Sciatic nerve (tissue), 2 donors: ENCODE data around the gene ARSI. TPM values are rescaled to one million over a fixed set of nuclear protein-coding genes. Genes with fewer than 3 reads are reported as not detected.

ENCODE experiments used
- ATAC-seq: fragments of 200-7000 bp; cut with Tn5 transposase; one replicate; pipeline ENCODE4 v1.9.1; 2020; ENCODE audit warnings: mild to moderate bottlenecking, moderate library complexity
- DNase-seq: peaks from one replicate; pipeline ENCODE4 v3.0.0-alpha.2; 2020; ENCODE audit warnings: low spot score
- intact Hi-C: fragments of 100-400 bp; cut with DNase I; formaldehyde crosslinking; loops from one replicate; pipeline ENCODE4 v1.14.2; 2022
- total RNA-seq: library from RNA; stranded (reverse); fragmentation: NEBNext Ultra II Directional; extraction: Animal tissue kit (Norgen Biotek cat#: 25700); gene quantifications from one replicate; pipeline ENCODE4 v1.2.1, GENCODE V29; 2021
- donor health status: DM: no; HTN: no; CAD: no.
- donor health status: DM: no; HTN: no; CAD: no.

Gene ARSI
- total RNA-seq, 1 donor from 2014 or later: 6.3 TPM

DNA sequence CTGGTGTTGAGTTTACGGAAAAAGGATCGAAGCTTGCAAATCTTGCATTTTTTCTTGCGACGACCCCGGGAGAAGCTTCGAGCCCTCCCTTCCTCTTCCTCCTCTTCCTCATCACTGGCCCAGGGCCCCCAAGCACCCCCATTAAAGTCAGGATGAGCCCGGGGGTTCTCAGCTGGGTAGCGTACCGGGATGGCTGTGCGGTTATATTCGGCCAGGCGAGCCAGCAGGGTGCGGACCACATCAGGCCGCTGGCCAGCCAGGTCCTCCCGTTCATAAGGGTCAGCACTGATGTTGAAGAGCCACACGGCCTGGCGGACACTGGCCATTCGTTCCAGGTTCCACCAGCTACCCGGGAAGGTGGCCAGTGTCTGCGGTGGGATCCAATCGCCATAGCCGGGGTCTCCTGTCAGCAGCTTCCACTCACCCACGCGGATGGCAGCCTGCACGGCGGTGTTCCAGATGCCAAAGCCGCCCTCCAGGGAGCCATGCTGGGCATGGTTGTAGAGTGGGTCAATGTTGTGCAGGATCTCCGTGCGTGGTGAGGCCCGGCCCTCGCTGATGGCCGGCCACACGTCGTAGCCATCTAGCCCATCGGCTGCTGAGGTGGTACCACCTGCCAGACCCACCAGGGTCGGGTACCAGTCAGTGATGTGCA lies 5.3 kb downstream of the ARSI start:
- intact Hi-C loops: no loop called here
- ATAC-seq: no peak
- no peak for DNase-seq

DNA sequence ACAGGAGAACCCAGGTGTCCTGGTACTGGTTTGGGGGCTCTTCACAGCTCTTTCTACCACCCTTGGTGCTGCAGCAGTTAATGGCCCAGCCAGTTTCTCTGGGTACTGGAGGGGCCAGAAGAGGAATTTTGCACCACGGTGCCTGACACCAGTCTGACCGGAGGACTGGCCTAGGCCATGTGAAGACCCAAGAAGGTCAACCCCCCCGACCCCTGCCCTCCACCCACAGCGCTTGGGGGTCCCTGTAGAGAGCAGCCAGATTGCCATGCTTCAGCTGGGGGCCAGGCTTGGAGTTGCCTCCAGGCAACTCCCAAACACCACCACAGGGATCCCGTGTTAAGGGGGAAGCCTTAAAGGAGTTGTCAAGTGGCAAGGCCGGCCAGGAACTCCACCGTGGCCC lies 6.2 kb downstream of the ARSI start:
- intact Hi-C loops: no loop called here
- DNase-seq: peak; percentile 47
- no peak for ATAC-seq

DNA sequence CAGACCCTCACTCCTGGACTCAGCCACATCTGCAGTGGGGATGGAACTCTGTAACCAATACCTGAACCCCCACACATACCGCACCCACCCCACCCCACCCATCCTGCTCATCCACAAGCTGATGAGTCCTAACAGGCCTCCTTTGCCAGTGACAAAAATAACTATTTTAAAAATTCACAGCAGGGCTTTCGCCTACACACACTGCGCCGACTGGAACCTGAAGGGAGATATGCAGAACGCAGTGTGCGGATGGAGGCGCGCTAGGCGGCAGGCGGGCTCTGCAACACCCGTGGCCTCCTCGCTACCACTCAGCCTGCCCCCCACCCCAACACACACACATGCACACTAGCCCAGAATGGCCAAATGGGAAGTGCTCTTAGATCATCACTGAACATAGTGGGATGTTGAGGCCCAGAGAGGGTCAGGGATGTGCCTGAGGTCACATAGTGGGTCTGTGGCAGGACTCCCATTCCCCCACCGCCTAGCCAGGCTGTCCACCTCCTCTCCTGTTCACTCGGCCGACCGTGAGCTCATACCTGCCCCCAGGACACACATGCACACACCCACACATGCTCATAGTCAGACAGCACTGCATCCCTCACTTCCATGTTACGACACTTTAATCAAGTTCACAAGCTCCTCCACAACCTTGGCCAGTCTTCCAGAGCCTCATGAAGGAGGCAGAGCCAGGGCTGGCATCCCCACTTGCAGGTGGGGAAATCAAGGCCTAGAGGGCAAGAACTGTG lies 6.8 kb downstream of the ARSI start:
- no peak for ATAC-seq
- intact Hi-C loops: no loop called here
- DNase-seq: peak; percentile 35

DNA sequence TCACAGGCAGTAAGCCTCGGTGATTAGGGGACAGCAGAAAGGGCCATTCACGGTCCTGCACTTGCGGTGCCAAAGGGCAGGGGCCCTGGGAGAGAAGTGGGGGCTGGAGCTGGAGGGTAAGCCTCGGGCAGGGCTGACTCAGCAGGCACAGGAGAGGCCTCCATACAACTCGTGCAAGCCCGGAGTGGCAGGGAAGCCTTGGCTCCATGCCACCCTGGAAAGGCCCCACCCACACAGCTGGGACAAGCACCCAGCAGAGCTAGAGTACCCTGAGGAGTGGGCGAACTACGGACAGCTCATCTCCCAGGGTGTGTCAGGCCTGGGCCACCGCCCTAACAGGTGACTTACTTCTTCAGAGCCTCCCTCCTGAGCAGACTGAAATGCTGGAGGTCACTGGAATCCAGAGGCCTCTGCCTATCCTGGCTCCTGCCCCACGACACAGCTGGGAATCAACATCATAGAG lies 7.5 kb downstream of the ARSI start:
- ATAC-seq (peak; percentile 43), DNase-seq (peak; percentile 76)
- intact Hi-C loops: no loop called here

DNA sequence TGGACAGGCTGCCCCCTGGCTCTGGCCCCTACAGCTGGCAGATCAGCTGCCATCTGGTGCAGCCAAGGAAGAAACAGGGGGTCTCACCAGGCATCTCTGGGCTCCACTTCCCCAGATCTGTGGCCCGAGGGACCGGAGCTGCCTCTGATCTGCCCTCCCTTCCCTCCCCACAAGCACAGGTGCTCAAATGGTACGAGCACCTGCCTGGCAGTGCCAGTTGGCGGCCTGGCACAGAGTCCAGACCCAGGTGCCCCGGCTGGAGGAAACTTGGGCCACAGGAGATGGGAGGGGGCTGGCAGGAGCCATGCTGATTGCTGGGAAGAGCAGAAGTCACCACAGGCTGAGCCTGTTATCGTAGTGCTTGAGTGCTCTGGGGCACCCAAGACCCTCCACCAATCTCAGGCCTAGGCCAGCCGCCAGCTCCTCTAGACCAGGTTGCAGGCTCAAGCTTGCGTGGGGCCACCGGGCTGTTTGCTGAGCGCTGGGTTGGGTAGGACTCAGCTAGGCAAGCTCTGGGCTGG lies 8.1 kb downstream of the ARSI start:
- intact Hi-C loops: no loop called here
- DNase-seq: peak; percentile 50
- no peak for ATAC-seq

DNA sequence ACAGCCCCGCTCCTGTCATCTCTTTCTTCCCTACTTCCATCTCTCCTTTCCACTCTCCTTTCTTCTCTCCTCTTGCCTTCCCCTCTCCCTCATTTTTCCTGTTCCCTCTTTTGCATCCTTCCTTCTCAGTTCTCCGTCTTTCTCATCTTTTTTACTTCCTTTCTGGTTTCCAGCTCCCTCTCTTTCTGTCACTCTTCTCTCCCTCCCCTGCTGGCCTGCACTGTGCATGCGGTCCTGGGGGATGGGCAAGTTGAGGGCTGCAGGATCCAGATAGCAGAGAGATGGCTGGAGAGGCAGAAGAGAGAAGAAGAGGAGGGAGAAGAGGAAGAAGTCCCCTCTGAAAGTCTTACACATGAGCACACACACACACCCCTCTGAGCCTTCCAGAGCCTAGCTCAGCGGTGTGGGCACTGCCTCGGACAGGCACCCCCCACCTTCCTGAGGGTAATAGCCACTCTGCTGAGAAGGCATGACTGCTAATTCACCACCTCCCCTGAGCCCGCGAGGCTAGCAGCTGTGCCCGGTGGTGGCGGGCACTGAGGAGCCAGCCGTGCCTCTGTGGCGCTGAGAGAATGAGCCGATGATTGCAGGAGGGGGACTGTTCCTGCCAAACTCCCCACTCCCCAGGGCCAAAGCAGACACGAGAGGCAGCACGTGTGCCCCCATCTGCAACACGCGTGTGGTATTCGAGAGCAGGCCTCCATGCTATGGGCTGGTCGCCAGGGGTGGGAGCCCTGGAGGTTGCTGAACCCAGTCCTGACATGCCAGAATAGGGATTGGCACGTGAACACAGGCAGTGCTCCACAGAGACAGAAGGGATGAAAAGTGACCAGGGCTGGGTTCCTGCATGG lies 9.4 kb downstream of the ARSI start:
- DNase-seq: no peak
- no peak for ATAC-seq
- intact Hi-C loops: no loop called here

DNA sequence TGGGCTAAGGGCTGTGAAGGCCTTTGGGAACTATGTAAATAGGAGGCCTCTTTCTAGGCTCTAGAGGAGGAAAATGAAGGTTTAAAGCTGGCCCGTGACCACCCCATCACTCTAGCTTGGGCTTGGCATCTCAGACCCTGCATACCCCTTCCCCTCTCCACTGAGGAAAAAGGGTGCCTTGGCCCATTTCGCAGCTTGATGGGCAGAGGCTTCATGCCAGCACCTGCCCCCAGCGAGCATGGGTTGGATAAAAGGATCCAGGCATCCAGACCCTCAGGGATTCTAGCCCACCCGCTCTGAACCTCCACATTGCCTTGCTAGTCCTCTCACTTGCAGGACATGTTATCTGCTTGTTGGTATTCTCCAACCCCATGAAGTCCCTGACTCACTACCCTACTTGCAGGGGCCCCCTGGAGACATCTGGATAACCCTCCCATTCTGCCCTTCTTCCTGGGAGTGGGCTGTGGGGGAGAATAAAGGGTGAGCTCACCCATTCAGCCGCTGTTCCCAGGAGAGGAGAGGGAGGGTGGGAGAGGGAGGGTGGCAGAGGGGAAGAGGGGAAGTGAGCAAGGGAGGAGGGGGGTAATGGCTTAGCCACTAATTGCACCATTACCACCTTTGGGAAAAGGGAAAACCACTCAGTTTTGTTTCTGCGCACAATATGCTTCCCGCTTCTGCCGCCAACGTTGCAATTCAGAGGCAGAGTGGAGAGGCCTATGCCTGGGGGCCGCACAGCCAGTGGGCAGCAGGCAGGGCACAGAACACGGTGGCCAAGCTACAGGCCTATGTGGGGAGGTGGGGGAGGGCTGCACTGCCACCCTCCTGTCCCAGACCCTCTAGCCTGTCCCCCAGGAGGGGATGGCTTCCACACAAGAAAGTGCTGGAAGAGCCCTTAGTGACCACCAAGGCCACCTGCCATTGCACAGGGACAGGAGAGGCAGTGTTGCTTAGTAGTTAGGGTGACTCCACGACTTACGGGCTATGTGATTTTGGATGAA lies 11.0 kb downstream of the ARSI start:
- intact Hi-C loops: no loop called here
- ATAC-seq: no peak
- DNase-seq: no peak

DNA sequence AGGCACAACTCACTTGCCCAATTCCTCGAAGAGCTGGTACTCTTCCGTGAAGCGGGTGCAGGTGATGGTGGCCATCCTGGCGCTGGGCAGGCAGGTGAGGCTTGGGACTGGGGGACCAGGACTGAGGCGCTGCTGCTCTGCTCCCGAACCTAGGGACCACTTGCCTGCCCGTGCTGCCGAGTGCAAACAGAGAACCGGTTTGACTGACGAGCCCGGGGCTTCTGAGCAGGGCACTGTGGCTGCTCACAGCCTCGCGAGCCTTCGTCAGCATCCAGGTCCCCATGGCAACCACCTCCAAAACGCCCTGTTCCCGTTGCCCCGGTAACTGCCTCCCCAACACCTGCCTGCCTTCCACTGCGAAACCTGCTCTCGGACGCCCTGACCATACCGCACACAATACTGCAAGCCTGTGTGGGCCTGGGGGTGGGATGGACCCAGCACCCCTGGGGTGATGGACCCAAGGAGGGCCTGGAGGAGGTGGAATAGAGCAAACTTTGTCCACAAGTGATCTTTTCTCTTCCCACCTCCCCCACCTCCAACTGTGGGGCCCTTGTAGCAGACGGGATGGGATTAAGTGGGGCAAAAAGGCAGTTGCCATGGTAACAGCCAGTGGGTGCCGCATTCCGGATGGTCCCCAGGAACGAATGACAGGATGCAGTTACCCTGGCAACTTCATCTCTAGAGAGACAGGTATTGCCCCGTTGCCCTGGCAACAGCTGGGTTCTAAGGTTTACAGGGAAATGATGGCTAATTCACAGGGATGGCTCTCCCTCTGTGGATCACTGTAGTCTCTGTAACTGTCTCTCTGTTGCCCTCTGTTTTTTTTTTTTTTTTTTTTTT lies 12.9 kb downstream of the ARSI start, which contains the start of gene CAMK2A:
TSS of gene CAMK2A (minus strand) at position 223 of the 840 bp plus-strand sequence. CDS start at position 75, 148 bp downstream.
- ATAC-seq (no peak), DNase-seq (no peak)
- intact Hi-C loops: no loop called here

DNA sequence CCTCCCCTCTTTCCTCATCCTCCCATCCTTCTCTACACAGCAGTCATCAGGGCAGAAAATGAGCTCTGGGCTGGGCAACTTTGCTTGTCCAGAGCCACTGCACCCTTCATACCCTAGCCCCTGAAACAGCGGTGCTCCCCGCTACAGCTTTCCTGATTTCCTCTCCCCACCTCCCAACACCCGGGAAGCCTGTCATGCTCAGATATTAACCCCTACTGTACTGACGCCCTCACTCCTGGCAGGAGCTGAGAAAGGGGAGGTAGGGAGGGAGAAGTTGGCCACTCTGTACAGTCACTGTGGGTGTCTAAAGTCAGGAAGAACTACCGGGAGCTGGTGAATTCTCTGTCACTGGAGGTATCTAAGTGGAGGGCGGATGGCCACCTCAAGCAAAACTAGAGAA lies 13.9 kb downstream of the ARSI start:
- ATAC-seq: no peak
- intact Hi-C loops: no loop called here
- no peak for DNase-seq

DNA sequence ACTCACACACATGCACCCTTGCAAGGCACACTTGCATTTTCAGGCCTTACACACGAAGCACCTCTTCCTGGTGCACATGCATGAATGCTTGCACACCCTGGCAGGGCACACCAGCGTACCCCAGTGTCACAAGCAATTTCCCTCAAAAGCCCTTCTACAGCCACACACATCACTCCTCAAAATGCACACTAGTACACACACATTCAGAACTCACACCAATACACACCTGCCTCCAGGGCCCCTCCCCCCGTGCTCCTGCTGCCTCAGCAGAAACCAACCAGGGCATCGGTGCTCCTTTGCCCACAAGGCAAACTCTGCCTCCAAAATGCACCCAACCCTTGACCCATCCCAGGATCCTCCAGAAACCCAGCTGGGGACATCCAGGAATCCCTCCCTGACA lies 14.3 kb downstream of the ARSI start:
- intact Hi-C loops: no loop called here
- ATAC-seq (no peak), DNase-seq (no peak)

DNA sequence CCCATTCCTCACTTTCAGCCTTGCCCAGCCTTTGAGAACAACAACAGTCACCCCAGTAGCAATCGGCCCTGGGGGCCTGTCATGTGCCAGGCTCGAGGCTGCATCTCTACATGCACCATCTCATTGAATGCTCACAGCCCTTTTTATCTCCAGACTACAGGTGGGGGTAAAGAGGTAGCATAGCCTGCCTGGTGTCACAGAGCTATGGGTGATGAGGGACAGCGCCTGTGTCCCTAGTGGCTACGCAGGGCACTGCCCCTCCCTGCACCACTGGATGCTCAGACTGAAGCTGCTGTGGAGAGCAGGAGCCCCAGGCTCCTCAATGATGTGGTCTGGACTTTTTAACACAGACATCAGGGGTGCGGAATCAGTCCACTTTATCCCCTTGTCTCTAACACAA lies 15.9 kb downstream of the ARSI start:
- DNase-seq (no peak), ATAC-seq (no peak)
- intact Hi-C loops: no loop called here

DNA sequence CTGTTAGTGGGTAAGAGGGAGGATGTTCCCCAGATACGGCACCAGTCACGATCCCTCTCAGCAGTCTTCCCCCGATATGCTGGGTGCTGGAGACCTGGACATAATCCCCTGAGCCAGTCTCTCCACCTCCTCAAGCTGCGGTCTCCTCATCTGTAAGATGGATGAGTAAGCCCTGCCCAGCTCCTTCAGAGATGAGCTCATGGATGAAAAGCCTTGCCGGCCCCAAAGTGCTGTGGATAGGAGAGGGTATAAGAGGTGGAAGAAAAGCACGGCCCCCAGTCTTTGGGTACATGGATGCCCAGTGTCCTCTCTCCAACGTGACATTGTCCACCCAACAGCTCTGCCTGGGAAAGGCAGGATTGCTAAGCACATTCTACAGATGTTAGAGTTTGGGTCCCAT lies 17.6 kb downstream of the ARSI start:
- intact Hi-C loops: no loop called here
- no peak for DNase-seq
- ATAC-seq: no peak

DNA sequence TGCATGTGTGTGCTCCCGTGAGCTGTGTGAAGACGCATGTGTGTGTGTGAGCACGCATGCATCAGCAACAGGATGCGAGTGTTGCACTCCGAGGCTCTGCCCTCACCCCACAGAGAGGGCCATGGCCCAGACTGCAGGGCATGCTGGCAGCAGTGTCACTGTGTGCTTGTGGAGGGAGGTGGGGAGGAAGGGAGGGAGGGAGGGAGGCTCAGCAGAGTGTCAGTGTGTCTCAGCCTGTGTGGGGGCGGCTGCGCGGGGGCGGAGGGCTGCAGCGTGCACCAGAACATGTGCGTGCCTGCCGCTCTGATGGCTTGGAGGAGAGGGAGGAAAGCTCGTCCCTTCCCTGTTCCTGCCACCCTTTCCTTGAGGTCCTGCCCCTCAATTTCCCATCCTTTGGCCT lies 18.4 kb downstream of the ARSI start:
- no peak for ATAC-seq
- no peak for DNase-seq
- intact Hi-C loops: no loop called here

DNA sequence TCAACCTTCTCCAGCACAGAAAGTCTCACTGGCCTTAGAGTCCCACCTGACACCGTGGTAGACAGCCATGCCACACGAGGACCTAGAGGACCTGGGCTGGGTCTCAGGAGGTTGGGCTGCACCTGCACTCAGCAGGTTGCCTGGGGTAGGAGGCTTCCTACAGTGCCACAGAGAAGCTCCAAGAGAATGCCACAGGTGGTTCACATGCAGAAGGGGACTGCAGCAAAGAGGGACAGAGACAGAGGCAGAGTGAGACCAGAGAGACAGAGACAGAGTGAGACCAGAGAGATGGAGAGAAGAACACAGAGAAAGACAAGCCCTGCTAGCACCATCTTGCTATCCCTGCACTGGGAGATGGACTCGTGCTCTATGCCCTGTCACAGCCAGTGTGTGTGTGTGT lies 18.8 kb downstream of the ARSI start:
- no peak for ATAC-seq
- no peak for DNase-seq
- intact Hi-C loops: no loop called here

DNA sequence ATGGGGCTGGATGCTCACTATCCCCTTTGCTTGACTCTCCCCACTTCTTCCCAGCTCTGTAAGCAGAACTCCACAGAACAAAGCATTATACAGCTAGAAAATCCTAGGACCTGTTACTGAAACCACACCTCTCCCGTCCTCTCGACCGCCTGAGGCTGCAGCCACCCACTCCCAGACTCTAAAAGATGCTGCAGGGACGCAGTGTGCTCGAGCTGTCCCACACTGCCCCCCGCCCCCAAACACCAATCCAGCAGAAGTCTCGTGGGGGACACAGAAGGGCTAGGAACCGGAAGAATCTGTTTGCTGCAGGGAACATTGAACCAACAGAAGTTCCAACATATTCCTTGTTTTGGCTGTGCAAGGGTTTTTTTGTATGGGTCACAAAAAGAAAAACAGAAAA lies 20.7 kb downstream of the ARSI start:
- intact Hi-C loops: no loop called here
- ATAC-seq (no peak), DNase-seq (no peak)

DNA sequence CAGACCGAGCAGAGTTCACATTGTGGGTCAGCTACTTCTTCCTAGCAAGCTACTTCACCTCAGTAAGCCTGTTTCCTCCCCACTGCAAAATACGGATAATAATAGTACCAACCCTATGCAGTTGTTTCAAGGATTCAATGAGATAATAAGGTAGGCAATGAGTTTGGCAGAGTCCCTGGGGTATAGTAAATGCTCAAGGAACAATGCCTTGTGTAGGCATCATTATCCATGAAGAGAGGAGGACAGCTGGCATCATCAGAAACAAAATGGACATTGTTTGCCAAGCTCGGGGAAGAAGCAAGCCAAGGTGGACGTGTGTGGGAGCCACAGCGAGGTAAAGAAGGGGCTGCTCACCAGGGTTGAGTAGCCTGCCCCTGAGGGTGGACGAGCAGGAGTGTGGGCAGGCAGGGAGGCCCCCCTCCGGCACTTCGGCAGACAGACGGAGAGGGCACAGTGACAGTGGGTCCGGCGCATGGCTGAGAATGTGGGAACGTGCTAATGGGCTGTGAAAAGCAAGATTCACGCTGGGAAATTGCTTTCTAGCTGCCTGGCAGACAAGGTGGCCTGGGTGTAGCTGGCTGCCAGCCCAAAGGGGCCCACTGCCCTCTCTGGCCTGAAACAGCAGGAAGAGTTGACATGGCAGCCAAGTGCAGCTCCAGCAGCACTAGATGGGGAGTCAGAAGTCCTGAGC lies 23.2 kb downstream of the ARSI start:
- intact Hi-C loops: loop anchor here (10.0 kb wide), 1 partner anchor 75 kb away; the partner anchor contains the start of gene TCOF1
- ATAC-seq (no peak), DNase-seq (no peak)

DNA sequence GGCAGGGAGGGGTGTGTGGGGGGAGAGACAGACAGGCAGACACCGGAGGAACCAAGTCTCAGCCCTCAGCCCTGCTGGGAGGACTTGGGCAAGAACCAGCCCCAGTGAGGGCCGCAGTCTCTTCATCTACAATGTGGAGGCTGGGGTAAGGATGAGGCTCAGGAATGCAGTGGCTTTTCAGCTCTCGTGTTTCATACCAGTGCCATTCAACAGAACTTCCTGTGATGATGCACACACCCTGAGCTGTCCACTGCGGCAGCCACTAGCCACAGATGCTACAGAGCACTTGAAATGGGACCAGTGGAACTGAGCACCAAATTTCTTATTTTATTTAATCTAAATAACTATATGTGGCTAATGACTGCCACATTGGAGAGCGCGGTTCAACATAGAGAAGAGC lies 23.8 kb downstream of the ARSI start:
- DNase-seq (no peak), ATAC-seq (no peak)
- intact Hi-C loops: loop anchor here (10.0 kb wide), 1 partner anchor 76 kb away; the partner anchor contains the start of gene TCOF1
